Upper lobe of left lung (tissue), 4 donors: ENCODE data around the gene PITPNM1.

Experiments
- CTCF ChIP-seq, 6 experiments: fragments of 450-650 bp in 4 of 6; fragments of 200-600 bp in 2 of 6; sonication (generic) in 2 of 6; IDR thresholded peaks; one replicate each; pipeline ENCODE4 v1.5.1; 2016 to 2019; ENCODE audit warnings: antibody characterized with exemption in 6 of 6
- POLR2A ChIP-seq, 4 donors: fragments of 450-650 bp; IDR thresholded peaks; one replicate each; pipeline ENCODE4 v1.5.1; 2016 to 2017; ENCODE audit warnings: antibody characterized with exemption in 4 of 4, mild to moderate bottlenecking in 2 of 4
- POLR2AphosphoS5 ChIP-seq, 2 donors: sonication (generic); formaldehyde crosslinking; IDR thresholded peaks; one replicate each; pipeline ENCODE4 v1.5.1; 2017; ENCODE audit warnings: antibody characterized with exemption in 2 of 2

- no peak for TF ChIP-seq CTCF (IDR thresholded peaks at IDR 0.05)
- TF ChIP-seq POLR2A (IDR thresholded peaks at IDR 0.05), result no peak
- TF ChIP-seq POLR2AphosphoS5 (IDR thresholded peaks at IDR 0.05), result no peak
These were observed 14.5 kb downstream of the PITPNM1 start for GRCh38 chr11:67490727-67491065.
